Naive thymus-derived CD8-positive, alpha-beta T cell (primary cell): ENCODE measurements around the gene NKTR. TPM values are rescaled to one million over a fixed set of nuclear protein-coding genes. Genes with fewer than 3 reads are reported as not detected.
A peak's percentile ranks its signal among the peaks of the same experiment; 100 is the strongest.
"Not testable (repeated sequence)": the region's sequence is repeated elsewhere in the genome, so short reads cannot be mapped to it uniquely, and the experiment has no call there.

Experiments used
- ATAC-seq, 2 donors: fragments of 150-1000 bp; cut with Tn5 transposase in 1 of 2; sonication (Bioruptor Pico), chemical (Tn5 transposase) in 1 of 2; 1 replicate in 1 of 2; 2 replicates in 1 of 2; pipeline ENCODE4 v1.10.0; 2021; ENCODE audit warnings: mild to moderate bottlenecking in 2 of 2, moderate library complexity in 2 of 2
- POLR2A ChIA-PET: fragments of 350-600 bp; sonication (Branson Sonifier 250); formaldehyde crosslinking; loops from one replicate; lab custom pipeline; 2021; ENCODE audit warnings: antibody characterized with exemption; lab: Charles Lee
- DNase-seq, 10 donors: peaks; one replicate each; pipeline versions ENCODE4 v3.0.0 to v3.0.0-alpha.2; 2020 to 2022
- H3K27ac Mint-ChIP-seq, 10 donors: one replicate each; pipeline ENCODE4 v1.8.0; 2020 to 2022; ENCODE audit warnings: mild to moderate bottlenecking in 10 of 10, mixed read lengths in 10 of 10, moderate library complexity in 4 of 10, inconsistent platforms in 1 of 10
- H3K27me3 Mint-ChIP-seq, 5 donors: one replicate each; pipeline ENCODE4 v1.8.0; 2021 to 2022; ENCODE audit warnings: mixed read lengths in 5 of 5
- H3K36me3 Mint-ChIP-seq, 3 donors: one replicate each; pipeline ENCODE4 v1.8.0; 2020 to 2022; ENCODE audit warnings: mixed read lengths in 3 of 3, mild to moderate bottlenecking in 2 of 3, inconsistent platforms in 1 of 3
- H3K4me1 Mint-ChIP-seq, 4 donors: one replicate each; pipeline ENCODE4 v1.8.0; 2021 to 2022; ENCODE audit warnings: mixed read lengths in 4 of 4
- H3K4me3 Mint-ChIP-seq, 10 donors: one replicate each; pipeline ENCODE4 v1.8.0; 2020 to 2022; ENCODE audit warnings: mild to moderate bottlenecking in 10 of 10, mixed read lengths in 10 of 10, moderate library complexity in 6 of 10, inconsistent platforms in 1 of 10
- H3K9me3 Mint-ChIP-seq, 9 donors: one replicate each; pipeline ENCODE4 v1.8.0; 2020 to 2022; ENCODE audit warnings: mixed read lengths in 9 of 9, mild to moderate bottlenecking in 3 of 9, inconsistent platforms in 1 of 9, moderate library complexity in 1 of 9
- polyA plus RNA-seq, 3 donors: library from polyadenylated mRNA; unstranded; fragments of 300-500 nt; fragmentation: Illumina TruSeq; gene quantifications; one replicate each; pipeline ENCODE4 v1.2.3, GENCODE V29; 2021
- total RNA-seq, 8 experiments: library from RNA in 2 of 8; stranded (reverse) in 2 of 8; gene quantifications; one replicate each; pipeline ENCODE4 v1.2.3 and lab custom pipeline; 2021 to 2026

Gene NKTR
- total RNA-seq, result 100 to 1,000 TPM; 244 to 254 TPM
- polyA plus RNA-seq, result 10 to 100 TPM in 2 of 3 donors, 1 to 10 TPM in 1; 9.5 to 14.3 (median 10.8) TPM
- total RNA-seq (lab: John Stamatoyannopoulos, UW), result 162 to 695 (median 399) reads per million in 6 experiments

DNA sequence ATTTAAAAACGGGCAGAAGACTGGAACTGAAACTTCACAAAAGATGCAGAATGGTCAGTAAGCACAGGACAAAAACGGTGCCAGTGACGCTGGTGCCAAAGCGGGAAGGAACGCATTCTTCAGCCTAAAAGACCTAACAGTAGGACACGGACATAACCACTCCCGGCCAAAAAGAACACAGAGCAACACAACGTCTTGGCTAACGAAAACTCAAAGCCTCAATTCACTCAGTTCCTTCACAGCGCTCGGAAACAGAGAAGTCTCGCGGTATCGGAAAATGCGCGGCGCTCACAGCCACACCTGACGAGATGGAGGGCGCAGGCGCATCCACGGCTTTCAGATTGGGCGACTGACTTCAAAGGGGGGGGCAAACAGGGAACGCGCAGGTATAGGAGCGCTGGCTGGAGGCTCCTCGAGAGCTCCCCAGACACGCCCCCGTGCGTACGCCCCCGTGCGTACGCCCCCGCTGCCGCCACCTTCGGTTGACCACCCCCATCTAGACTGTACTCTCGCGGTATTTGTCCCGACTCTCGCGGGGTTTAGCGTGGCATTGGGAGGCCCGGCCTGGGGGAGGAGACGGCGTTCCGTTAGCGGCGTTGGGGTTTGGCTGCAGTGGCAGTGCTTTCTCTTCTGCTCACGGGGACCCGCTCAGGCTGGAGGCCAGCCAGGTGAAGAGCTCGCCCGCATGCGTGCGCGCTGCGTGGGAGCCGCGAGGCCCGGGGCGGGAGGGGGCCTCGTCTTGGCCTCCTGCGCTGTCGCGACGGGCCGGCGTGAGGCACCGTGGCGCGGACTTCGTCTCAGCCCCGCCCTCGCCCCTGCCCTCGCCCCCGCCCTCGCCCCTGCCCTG, at the start of gene NKTR:
Gene NKTR (plus strand): TSS at position 576 of the 847 bp plus-strand sequence. CDS start 321 bp downstream, outside the sequence.
- Mint-ChIP-seq H3K9me3 (peaks cover 0 to 7% (median 0%) of the 10 kb centered on the region in 9 donors), H3K27me3 (no peaks in the 10 kb centered on the region), H3K4me3 (peak within 1 kb of the TSS; percentile 86 to 96 (median 93)), H3K27ac (peak within 1 kb of the TSS; percentile 92 to 99 (median 98)), H3K4me1 (peaks cover 6 to 45% (median 34%) of the 10 kb centered on the region in 4 donors), H3K36me3 (peaks cover 6 to 29% (median 10%) of the 10 kb centered on the region in 3 donors)
- ATAC-seq, result peak; percentile 86 to 93
- POLR2A ChIA-PET, result interaction anchor here (0.6 to 3.8 kb wide), 12 partner anchors 10 to 210 kb away, joined by 3 to 71 read pairs (median 6); partner anchors contain the start of genes SEC22C, SS18L2 and VIPR1
- peak; percentile 97 to 100 (median 100) for DNase-seq

DNA sequence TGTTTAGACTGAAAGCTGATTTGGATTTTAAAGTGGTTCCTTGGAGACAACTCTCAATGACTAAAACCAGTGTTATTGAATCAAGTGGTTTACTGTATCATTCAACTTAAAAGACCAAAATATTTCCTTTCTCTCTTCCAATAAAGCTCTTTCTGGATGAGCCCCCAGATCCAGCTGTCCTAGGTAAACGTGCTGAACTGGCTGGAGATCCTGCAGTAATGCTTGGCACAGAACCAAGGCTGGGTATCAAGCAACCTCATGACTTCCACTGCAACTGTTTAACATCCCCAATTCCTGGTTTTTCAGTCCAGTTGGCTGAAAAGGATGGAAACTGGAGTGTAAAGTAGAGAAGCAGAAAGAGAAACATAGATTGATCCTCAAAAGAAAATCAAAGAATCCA, 47.7 kb upstream of the NKTR start:
- Mint-ChIP-seq H3K4me1 (peaks cover 15 to 30% (median 24%) of the 10 kb centered on the region in 4 donors), H3K9me3 (no peaks in the 10 kb centered on the region), H3K36me3 (peaks cover 5 to 75% (median 23%) of the 10 kb centered on the region in 3 donors), H3K27ac (peak overlapping the region in 2 of 10 donors; percentile 23 to 42), H3K4me3 (no peak overlapping the region), H3K27me3 (no peaks in the 10 kb centered on the region)
- no peak for DNase-seq
- POLR2A ChIA-PET, result interaction anchor here (1.3 to 1.9 kb wide), 3 partner anchors 9 to 51 kb away, joined by 4 to 11 read pairs (median 5); partner anchors contain the start of gene VIPR1
- no peak for ATAC-seq

DNA sequence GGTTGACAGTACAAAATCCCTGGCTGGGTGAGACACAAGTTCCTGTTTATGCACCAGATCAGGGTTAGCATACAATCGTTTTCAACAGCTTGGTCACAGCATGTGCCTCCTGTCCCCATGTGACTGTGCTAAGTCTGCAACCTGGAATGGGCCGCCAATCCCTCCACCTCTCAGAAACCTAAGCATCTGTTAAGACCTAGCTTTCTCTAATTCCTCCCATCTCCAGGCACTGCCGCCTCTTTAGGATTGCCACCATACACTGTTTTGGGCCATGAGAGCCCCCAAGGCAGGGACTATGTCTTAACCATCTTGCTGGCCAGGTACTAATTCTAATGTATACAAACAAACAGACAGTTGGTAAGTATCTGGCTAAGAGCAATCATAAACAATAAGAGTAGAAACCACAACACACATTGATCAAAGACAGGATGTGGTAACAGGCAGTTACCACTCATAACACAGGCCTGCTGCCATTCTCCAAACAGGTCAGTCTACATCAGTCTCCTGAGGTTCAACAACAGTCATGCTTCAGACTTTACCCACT, 44.3 kb upstream of the NKTR start:
- Mint-ChIP-seq H3K36me3 (peaks cover 5 to 73% (median 28%) of the 10 kb centered on the region in 3 donors), H3K27ac (peak overlapping the region; percentile 41 to 99 (median 96)), H3K4me3 (peak overlapping the region; percentile 13 to 72 (median 58)), H3K9me3 (no peaks in the 10 kb centered on the region), H3K27me3 (no peaks in the 10 kb centered on the region), H3K4me1 (peaks cover 11 to 27% (median 26%) of the 10 kb centered on the region in 4 donors)
- POLR2A ChIA-PET, result interaction anchor here (0.7 to 3.0 kb wide), 6 partner anchors 20 to 67 kb away, joined by 3 to 8 read pairs (median 4); partner anchors contain the start of genes NKTR, SEC22C and VIPR1
- peak; percentile 77 to 87 for ATAC-seq
- peak in 8 of 10 donors; percentile 24 to 76 (median 56) for DNase-seq

DNA sequence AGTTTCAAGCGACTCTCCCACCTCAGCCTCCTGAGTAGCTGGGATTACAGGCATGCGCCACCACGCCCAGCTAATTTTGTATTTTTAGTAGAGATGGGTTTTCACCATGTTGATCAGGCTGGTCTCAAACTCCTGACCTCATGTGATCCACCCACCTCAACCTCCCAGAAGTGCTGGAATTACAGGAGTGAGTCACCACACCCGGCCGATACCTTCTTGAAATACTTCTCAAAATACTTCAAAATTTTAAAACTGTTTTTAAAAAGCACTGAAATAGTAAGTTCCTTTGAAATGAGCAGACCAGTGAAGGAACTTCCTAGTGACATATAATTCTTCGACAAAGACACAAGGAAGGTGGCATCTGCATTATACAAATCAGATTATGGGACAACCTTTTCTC, 43.7 kb upstream of the NKTR start:
- H3K27ac Mint-ChIP-seq, result peak overlapping the region; percentile 41 to 99 (median 96)
- H3K9me3 Mint-ChIP-seq, DNase-seq, H3K27me3 Mint-ChIP-seq, ATAC-seq: not testable (repeated sequence)
- POLR2A ChIA-PET, result interaction anchor here (1.3 kb wide), 1 partner anchor 37 kb away, joined by 3 read pairs; no protein-coding TSS in a partner anchor
- H3K4me1 Mint-ChIP-seq, result peaks cover 11 to 27% (median 26%) of the 10 kb centered on the region in 4 donors
- H3K4me3 Mint-ChIP-seq, result peak overlapping the region in 7 of 10 donors; percentile 8 to 72 (median 63)
- peaks cover 5 to 76% (median 32%) of the 10 kb centered on the region in 3 donors for H3K36me3 Mint-ChIP-seq

DNA sequence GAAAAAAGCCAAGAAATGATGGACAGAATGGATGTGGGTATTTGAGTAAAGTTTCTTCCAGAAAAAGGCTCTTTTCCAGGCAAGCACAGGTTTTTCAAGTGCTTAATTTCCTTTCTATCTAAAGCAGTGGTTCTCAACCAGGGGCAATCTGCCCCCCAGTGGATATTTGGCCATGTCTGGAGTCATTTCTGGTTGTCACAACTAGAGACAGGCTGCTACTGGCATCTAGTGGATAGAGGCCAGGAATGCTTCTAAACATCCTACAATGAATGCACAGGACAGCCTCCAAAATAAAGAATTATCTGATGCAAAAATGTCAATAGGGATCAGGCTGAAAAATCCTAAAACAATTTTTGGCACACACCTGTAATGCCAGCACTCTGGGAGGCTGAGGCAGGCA, 42.6 kb upstream of the NKTR start:
- Mint-ChIP-seq H3K4me1 (peaks cover 11 to 27% (median 27%) of the 10 kb centered on the region in 4 donors), H3K4me3 (peak overlapping the region in 1 of 10 donors; percentile 14), H3K27ac (peak overlapping the region; percentile 12 to 94 (median 54)), H3K27me3 (no peaks in the 10 kb centered on the region), H3K9me3 (no peaks in the 10 kb centered on the region), H3K36me3 (peaks cover 5 to 76% (median 32%) of the 10 kb centered on the region in 3 donors)
- ATAC-seq (peak in 1 of 2 donors; percentile 50), DNase-seq (peak in 6 of 10 donors; percentile 9 to 76 (median 45))
- POLR2A ChIA-PET, result interaction anchor here (1.0 kb wide), 1 partner anchor 56 kb away, joined by 6 read pairs; the partner anchor contains the start of gene VIPR1

DNA sequence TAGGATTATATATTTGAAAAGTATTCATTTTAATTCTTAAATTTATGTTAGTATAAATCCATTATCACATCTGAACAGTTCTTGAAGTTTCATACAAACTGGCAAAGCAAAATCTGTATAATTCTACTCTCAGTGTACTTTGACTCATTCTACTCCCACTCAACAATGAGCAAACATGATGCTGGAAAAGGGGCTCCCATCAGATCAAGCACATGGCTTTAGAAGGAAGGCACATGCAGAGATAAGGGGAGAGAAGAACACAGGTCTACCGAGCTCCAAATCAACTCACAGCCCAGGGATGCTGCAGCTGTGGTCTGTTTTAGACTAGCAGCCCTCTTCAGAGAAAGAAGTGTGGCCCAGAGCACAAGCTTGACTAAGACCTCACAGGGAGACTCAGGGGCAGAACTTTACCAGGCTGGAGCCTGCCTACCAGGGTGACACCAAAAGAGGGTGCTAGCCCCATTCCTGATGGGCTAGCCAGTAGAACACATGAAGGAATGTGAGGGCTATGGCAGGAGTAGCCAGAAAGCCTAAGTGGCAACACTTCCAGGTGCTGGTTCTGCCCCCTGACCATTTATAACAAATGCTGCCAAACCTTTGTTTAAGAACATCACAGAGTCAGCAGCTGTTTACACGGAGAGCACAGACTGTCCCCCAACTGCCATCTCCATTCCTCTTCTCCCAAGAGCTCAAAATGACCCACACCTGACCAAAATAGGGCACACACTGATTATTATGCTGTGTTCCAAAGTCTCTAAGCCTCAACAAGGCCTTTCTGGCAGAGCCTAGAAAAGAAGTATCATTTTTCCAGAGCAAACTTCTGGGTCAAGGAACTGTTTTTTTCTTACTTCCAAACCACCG, 38.2 kb upstream of the NKTR start:
- no peak for ATAC-seq
- H3K36me3 Mint-ChIP-seq, result peaks cover 8 to 84% (median 29%) of the 10 kb centered on the region in 3 donors
- H3K27ac Mint-ChIP-seq, result peak overlapping the region in 3 of 10 donors; percentile 28 to 81 (median 49)
- H3K27me3 Mint-ChIP-seq, result no peaks in the 10 kb centered on the region
- peaks cover 2 to 19% (median 6%) of the 10 kb centered on the region in 4 donors for H3K4me1 Mint-ChIP-seq
- DNase-seq, result no peak
- no peaks in the 10 kb centered on the region for H3K9me3 Mint-ChIP-seq
- H3K4me3 Mint-ChIP-seq, result no peak overlapping the region
- POLR2A ChIA-PET, result interaction anchor here (1.3 kb wide), 1 partner anchor 10 kb away, joined by 5 read pairs; no protein-coding TSS in a partner anchor

DNA sequence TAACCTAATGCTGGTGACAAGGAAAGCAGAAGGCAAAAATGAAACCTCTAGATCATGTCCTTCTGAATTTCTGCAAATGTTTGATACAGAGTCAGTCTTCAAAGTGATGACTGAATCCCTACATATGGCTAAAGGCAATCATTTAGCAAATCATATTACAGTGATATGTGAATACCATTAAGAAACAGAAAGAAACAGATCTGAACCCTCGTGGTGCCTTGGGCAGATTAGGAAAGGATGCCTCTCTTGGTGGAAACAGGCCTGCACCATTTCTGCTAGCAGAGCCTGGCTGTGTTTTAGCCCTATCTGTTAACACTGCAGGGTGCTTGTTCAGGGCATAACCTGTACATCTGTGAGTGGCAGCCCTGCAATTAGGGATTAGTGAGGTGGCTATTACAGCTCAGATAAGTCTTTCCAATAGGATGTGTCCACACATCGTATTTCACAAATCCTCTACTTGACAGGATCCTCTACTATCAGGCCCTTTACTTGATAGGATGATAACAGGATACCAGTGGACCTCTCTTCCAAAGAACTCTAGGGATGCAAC, 30.8 kb upstream of the NKTR start:
- Mint-ChIP-seq H3K9me3 (peaks cover 0 to 17% (median 3%) of the 10 kb centered on the region in 9 donors), H3K4me1 (peaks cover 0 to 20% (median 10%) of the 10 kb centered on the region in 4 donors), H3K27ac (peak overlapping the region in 1 of 10 donors; percentile 6), H3K4me3 (no peak overlapping the region), H3K27me3 (no peaks in the 10 kb centered on the region), H3K36me3 (peaks cover 19 to 75% (median 33%) of the 10 kb centered on the region in 3 donors)
- POLR2A ChIA-PET, result no interaction called here
- DNase-seq (no peak), ATAC-seq (no peak)

DNA sequence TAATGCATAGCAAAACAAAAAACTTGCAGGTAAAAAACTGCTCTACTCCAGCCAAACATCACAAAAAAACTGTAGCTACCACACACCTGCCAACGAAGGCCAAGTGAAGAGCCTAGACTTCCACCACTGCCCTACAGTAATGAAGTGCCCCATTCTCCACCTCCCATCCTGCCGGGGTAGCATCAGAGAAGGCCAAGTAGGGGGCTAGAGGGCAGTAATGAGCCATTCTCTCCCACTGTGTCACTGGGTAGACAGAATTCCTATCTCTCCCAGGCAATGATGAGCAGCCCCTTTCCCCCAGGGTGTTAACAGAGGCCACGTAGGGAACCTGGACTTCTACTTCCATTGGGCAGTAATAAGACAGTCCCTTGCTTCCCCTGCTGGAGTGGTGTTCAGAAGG, 28.2 kb upstream of the NKTR start:
- Mint-ChIP-seq H3K9me3 (peaks cover 0 to 24% (median 14%) of the 10 kb centered on the region in 9 donors), H3K27me3 (no peaks in the 10 kb centered on the region), H3K4me3 (no peak overlapping the region), H3K36me3 (peaks cover 20 to 67% (median 38%) of the 10 kb centered on the region in 3 donors), H3K27ac (peak overlapping the region in 3 of 10 donors; percentile 4 to 57 (median 18)), H3K4me1 (peaks cover 10 to 29% (median 12%) of the 10 kb centered on the region in 4 donors)
- DNase-seq (peak in 2 of 10 donors; percentile 7 to 19), ATAC-seq (peak; percentile 63 to 74)
- POLR2A ChIA-PET, result interaction anchor here (0.7 to 1.7 kb wide), 4 partner anchors 9 to 232 kb away, joined by 4 to 6 read pairs (median 6); partner anchors contain the start of genes HIGD1A, NKTR and SEC22C

DNA sequence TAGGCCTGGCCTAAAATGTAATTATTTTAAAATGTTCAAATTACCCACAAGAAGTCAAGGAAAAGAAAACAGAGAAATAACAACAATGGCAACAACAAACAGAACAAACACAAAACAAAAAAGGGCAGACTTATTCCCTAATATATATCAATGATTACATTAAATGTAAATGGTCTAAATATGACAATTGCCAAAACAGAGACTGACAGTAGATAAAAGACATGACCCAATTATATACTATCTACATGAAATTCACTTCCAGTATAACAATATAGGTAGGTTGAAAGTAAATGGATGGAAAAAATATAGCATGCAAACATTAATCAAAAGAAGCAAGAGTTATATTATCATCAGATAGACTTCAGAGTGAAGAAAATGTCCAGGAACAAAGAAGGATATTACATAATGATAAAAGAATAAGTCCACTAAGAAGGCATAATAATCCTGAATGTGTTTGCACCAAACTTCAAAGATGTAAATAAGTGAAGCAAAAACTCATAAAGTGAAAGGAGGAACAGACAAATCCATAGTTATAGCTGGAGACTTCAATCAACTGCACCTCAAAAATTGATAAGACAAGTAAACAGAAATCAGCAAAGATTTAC, 25.2 kb upstream of the NKTR start:
- POLR2A ChIA-PET, result no interaction called here
- ATAC-seq (no peak), DNase-seq (no peak)
- Mint-ChIP-seq H3K36me3 (peaks cover 24 to 53% (median 39%) of the 10 kb centered on the region in 3 donors), H3K4me3 (no peak overlapping the region), H3K27me3 (no peaks in the 10 kb centered on the region), H3K4me1 (peaks cover 15 to 37% (median 25%) of the 10 kb centered on the region in 4 donors), H3K9me3 (peaks cover 0 to 24% (median 14%) of the 10 kb centered on the region in 9 donors), H3K27ac (no peak overlapping the region)

DNA sequence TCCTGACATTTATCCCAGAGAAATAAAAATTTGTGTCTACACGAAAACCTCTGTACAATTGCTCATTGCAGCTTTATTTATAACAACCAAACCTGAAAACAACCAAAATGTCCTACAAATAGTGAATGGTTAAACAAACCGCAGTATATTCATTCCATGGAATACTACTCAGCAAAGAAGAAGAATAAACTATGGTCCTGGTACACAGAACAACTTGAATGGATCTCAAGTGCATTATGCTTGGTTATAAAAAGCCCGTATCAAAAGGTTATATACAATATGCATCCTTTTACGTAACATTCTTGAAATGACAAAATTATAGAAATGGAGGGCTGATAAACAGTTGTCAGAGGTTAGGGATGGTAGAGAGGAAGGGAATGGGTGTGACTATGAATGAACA, 22.4 kb upstream of the NKTR start:
- Mint-ChIP-seq H3K36me3 (peaks cover 24 to 43% (median 32%) of the 10 kb centered on the region in 3 donors), H3K27ac (no peak overlapping the region)
- POLR2A ChIA-PET, result interaction anchor here (0.5 to 0.7 kb wide), 2 partner anchors 185 to 346 kb away, joined by 3 read pairs; no protein-coding TSS in a partner anchor

More for the DNA sequence above, 22.4 kb upstream of the NKTR start:
- no peak overlapping the region for H3K4me3 Mint-ChIP-seq
- peaks cover 32 to 51% (median 47%) of the 10 kb centered on the region in 4 donors for H3K4me1 Mint-ChIP-seq
- peaks cover 0 to 22% (median 14%) of the 10 kb centered on the region in 9 donors for H3K9me3 Mint-ChIP-seq
- DNase-seq, result no peak
- no peaks in the 10 kb centered on the region for H3K27me3 Mint-ChIP-seq
- no peak for ATAC-seq
